Measurements from ENCODE around the gene UCK2.

The UCK2 gene

GRCh38 chr1:165958306-165958705 lies 130.9 kb downstream of the UCK2 start:
- H3K4me3 ChIP-seq, result no peak overlapping the region
- no peak for DNase-seq (ENCODE audit: low spot score)
- H3K27ac ChIP-seq, result no peak overlapping the region
- no peak for TF ChIP-seq CTCF (IDR thresholded peaks at IDR 0.05)

GRCh38 chr1:165960136-165960535 lies 132.7 kb downstream of the UCK2 start:
- DNase-seq (ENCODE audit: low spot score), result no peak
- H3K4me3 ChIP-seq, result no peak overlapping the region
- H3K27ac ChIP-seq, result no peak overlapping the region
- TF ChIP-seq CTCF (IDR thresholded peaks at IDR 0.05), result no peak

- no peak for DNase-seq (ENCODE audit: low spot score)
- Histone ChIP-seq H3K4me3 (no peak overlapping the region), H3K27ac (no peak overlapping the region)
- TF ChIP-seq CTCF (IDR thresholded peaks at IDR 0.05), result no peak
Observed at GRCh38 chr1:165960881-165961280, 133.5 kb downstream of the UCK2 start.

Measured in coronary artery (tissue), 2 donors.